ENCODE data around the gene TEAD4. TPM values are rescaled to one million over a fixed set of nuclear protein-coding genes. Genes with fewer than 3 reads are reported as not detected.
A peak's percentile ranks its signal among the peaks of the same experiment; 100 is the strongest.

Gene TEAD4
- total RNA-seq, 2 experiments from 2014 or later: not detected

DNA sequence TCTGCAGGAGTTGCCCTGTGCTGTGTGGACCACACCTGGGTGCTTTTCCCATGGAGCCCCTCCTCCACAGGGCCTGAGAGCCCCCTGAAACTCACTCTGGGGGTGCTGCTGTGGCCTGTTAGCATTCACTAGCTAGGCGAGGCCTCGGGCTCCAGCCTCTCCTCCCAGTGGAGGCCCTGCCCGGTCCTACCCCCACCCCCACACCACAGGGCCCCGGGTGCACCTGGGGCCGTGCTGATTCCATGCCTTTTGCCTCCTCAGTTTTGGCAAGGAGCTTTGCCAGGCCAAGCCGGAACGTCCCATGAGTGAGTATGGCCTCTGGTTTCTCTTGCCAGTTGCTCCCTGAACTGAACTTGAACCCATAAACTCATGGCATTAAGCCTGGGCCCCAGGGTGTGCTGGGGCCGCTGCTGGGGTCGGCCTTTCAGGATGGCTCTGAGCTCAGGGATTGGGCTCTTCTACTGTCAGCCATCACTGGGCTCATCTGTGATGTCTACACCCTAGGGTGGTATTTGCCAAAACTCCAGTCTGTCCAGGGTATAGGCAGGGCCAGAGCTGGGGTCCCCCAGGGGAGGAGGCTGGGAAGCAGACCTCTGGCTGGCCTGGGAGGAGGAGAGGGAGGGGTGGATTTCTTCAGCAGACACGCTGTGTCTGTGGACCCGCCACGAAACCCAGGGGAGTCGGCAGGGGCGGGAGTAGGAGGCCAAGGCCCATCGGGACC is 59.2 kb downstream of the TEAD4 start:
- POLR2A ChIA-PET: no interaction called here
- H3K4me3 Mint-ChIP-seq: no peak overlapping the region
- ATAC-seq (ENCODE audit: low read depth) (no peak), DNase-seq (no peak)
- H3K27me3 Mint-ChIP-seq: no peaks in the 10 kb centered on the region
- no peaks in the 10 kb centered on the region for H3K4me1 Mint-ChIP-seq
- H3K27ac Mint-ChIP-seq: no peak overlapping the region
- no peaks in the 10 kb centered on the region for H3K9me3 Mint-ChIP-seq
- no peaks in the 10 kb centered on the region for H3K36me3 Mint-ChIP-seq

GRCh38 chr12:3019005-3019680 is 59.9 kb downstream of the TEAD4 start:
- no peaks in the 10 kb centered on the region for H3K4me1 Mint-ChIP-seq
- no peaks in the 10 kb centered on the region for H3K27me3 Mint-ChIP-seq
- no peak overlapping the region for H3K4me3 Mint-ChIP-seq
- no peak overlapping the region for H3K27ac Mint-ChIP-seq
- H3K36me3 Mint-ChIP-seq: no peaks in the 10 kb centered on the region
- no peaks in the 10 kb centered on the region for H3K9me3 Mint-ChIP-seq
- DNase-seq: no peak
- POLR2A ChIA-PET: no interaction called here
- no peak for ATAC-seq (ENCODE audit: low read depth)

GRCh38 chr12:3020399-3020798 is 61.2 kb downstream of the TEAD4 start:
- peaks cover 2% of the 10 kb centered on the region for H3K27me3 Mint-ChIP-seq
- ATAC-seq (ENCODE audit: low read depth) (no peak), DNase-seq (no peak)
- POLR2A ChIA-PET: no interaction called here
- H3K4me3 Mint-ChIP-seq: no peak overlapping the region
- H3K9me3 Mint-ChIP-seq: no peaks in the 10 kb centered on the region
- H3K4me1 Mint-ChIP-seq: no peaks in the 10 kb centered on the region
- H3K27ac Mint-ChIP-seq: no peak overlapping the region
- H3K36me3 Mint-ChIP-seq: no peaks in the 10 kb centered on the region

GRCh38 chr12:3020850-3021435 is 61.7 kb downstream of the TEAD4 start:
- DNase-seq (no peak), ATAC-seq (ENCODE audit: low read depth) (no peak)
- POLR2A ChIA-PET: no interaction called here
- Mint-ChIP-seq H3K27ac (no peak overlapping the region), H3K4me3 (no peak overlapping the region), H3K9me3 (no peaks in the 10 kb centered on the region), H3K27me3 (peaks cover 2% of the 10 kb centered on the region), H3K4me1 (no peaks in the 10 kb centered on the region), H3K36me3 (no peaks in the 10 kb centered on the region)

GRCh38 chr12:3022411-3022810 is 63.2 kb downstream of the TEAD4 start:
- ATAC-seq (ENCODE audit: low read depth) (no peak), DNase-seq (no peak)
- Mint-ChIP-seq H3K36me3 (no peaks in the 10 kb centered on the region), H3K27ac (no peak overlapping the region), H3K4me1 (no peaks in the 10 kb centered on the region), H3K4me3 (no peak overlapping the region), H3K27me3 (peaks cover 6% of the 10 kb centered on the region), H3K9me3 (no peaks in the 10 kb centered on the region)
- POLR2A ChIA-PET: no interaction called here

DNA sequence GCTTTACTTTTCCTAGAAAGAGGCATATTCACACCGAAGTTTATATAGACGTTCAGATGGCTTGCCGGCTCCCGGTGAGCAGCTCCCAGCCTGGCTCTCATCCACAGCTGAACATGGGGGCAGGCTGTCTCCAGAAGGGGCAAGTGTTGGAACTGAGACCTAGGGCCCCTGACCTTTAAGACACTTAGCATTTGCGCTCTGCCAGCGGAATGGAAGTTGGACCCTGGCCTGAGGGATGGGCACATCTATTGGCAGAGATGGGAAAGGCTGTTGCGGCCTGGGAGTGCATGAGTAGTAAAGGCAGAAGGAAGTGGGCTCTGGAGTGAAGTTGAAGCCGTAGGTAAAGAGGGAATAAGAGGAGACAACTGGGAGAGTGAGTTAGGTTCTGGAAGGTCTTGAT is 63.8 kb downstream of the TEAD4 start:
- POLR2A ChIA-PET: no interaction called here
- Mint-ChIP-seq H3K27ac (no peak overlapping the region), H3K4me1 (no peaks in the 10 kb centered on the region), H3K36me3 (no peaks in the 10 kb centered on the region), H3K27me3 (peaks cover 6% of the 10 kb centered on the region), H3K9me3 (no peaks in the 10 kb centered on the region), H3K4me3 (no peak overlapping the region)
- ATAC-seq (ENCODE audit: low read depth) (no peak), DNase-seq (no peak)

DNA sequence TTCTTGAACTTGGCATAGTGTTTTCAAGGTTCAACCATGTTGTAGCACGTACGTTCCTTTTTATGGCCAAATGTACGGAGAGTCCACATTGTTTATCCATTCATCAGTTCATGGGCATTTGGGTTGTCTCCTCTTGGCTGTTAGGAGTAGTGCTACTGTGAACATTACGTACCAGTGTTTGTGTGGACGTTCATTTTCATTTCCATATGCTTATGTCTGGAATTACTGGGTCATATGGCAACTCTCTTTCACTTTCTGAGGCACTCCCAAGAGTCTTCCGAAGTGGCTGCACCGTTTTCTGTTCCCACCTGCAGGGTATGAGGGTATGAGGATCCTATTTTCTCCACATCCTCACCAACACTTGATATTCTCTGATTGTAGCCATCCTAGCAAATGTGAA is 68.9 kb downstream of the TEAD4 start:
- Mint-ChIP-seq H3K4me3 (no peak overlapping the region), H3K27ac (no peak overlapping the region), H3K27me3 (peaks cover 6% of the 10 kb centered on the region), H3K4me1 (no peaks in the 10 kb centered on the region), H3K9me3 (no peaks in the 10 kb centered on the region), H3K36me3 (no peaks in the 10 kb centered on the region)
- no peak for ATAC-seq (ENCODE audit: low read depth)
- DNase-seq: no peak
- POLR2A ChIA-PET: no interaction called here

GRCh38 chr12:3030821-3031429 is 71.7 kb downstream of the TEAD4 start:
- no peaks in the 10 kb centered on the region for H3K4me1 Mint-ChIP-seq

GRCh38 chr12:3032161-3032560 is 73.0 kb downstream of the TEAD4 start:
- DNase-seq (no peak), ATAC-seq (ENCODE audit: low read depth) (no peak)
- POLR2A ChIA-PET: no interaction called here
- no peak overlapping the region for H3K4me3 Mint-ChIP-seq
- no peaks in the 10 kb centered on the region for H3K9me3 Mint-ChIP-seq
- H3K4me1 Mint-ChIP-seq: no peaks in the 10 kb centered on the region
- no peak overlapping the region for H3K27ac Mint-ChIP-seq
- H3K36me3 Mint-ChIP-seq: no peaks in the 10 kb centered on the region
- H3K27me3 Mint-ChIP-seq: peaks cover 5% of the 10 kb centered on the region

More at GRCh38 chr12:3030821-3031429, 71.7 kb downstream of the TEAD4 start:
- POLR2A ChIA-PET: no interaction called here
- DNase-seq (no peak), ATAC-seq (ENCODE audit: low read depth) (no peak)
- H3K9me3 Mint-ChIP-seq: no peaks in the 10 kb centered on the region
- no peak overlapping the region for H3K4me3 Mint-ChIP-seq
- H3K27me3 Mint-ChIP-seq: peaks cover 7% of the 10 kb centered on the region
- H3K27ac Mint-ChIP-seq: no peak overlapping the region
- no peaks in the 10 kb centered on the region for H3K36me3 Mint-ChIP-seq

GRCh38 chr12:3032770-3033538 is 73.8 kb downstream of the TEAD4 start:
- no peak overlapping the region for H3K27ac Mint-ChIP-seq
- no peaks in the 10 kb centered on the region for H3K36me3 Mint-ChIP-seq
- H3K9me3 Mint-ChIP-seq: no peaks in the 10 kb centered on the region
- POLR2A ChIA-PET: no interaction called here
- no peaks in the 10 kb centered on the region for H3K4me1 Mint-ChIP-seq
- peaks cover 3% of the 10 kb centered on the region for H3K27me3 Mint-ChIP-seq
- no peak overlapping the region for H3K4me3 Mint-ChIP-seq
- DNase-seq: no peak
- no peak for ATAC-seq (ENCODE audit: low read depth)

DNA sequence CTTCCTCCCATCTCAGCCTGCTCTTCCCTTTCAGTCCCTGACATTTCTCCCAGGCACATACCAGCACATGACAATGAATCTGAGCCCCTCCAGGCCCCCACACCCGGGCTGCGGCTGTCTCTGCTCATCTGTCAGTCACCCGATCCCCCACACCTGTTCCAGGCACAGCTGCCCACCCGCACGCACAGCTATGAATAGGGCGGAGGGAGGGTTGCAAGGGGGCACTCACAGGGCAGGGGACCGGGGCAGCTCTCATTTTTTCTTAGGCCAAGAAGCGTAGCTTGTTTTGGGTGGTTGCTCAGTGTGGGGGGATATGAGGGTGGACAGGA is 74.3 kb downstream of the TEAD4 start:
- peaks cover 3% of the 10 kb centered on the region for H3K27me3 Mint-ChIP-seq
- POLR2A ChIA-PET: no interaction called here
- no peaks in the 10 kb centered on the region for H3K4me1 Mint-ChIP-seq
- H3K36me3 Mint-ChIP-seq: no peaks in the 10 kb centered on the region
- ATAC-seq (ENCODE audit: low read depth): no peak
- no peak overlapping the region for H3K27ac Mint-ChIP-seq
- no peaks in the 10 kb centered on the region for H3K9me3 Mint-ChIP-seq
- no peak overlapping the region for H3K4me3 Mint-ChIP-seq
- no peak for DNase-seq

- Mint-ChIP-seq H3K4me1 (no peaks in the 10 kb centered on the region), H3K9me3 (no peaks in the 10 kb centered on the region), H3K36me3 (no peaks in the 10 kb centered on the region), H3K4me3 (no peak overlapping the region), H3K27me3 (peaks cover 3% of the 10 kb centered on the region), H3K27ac (no peak overlapping the region)
- ATAC-seq (ENCODE audit: low read depth): peak; percentile 74
- peak; percentile 49 for DNase-seq
- POLR2A ChIA-PET: no interaction called here
These were observed 75.0 kb downstream of the TEAD4 start for GRCh38 chr12:3034067-3034750.

- Mint-ChIP-seq H3K27ac (no peak overlapping the region), H3K4me3 (no peak overlapping the region), H3K4me1 (no peaks in the 10 kb centered on the region), H3K9me3 (no peaks in the 10 kb centered on the region), H3K36me3 (no peaks in the 10 kb centered on the region), H3K27me3 (peaks cover 3% of the 10 kb centered on the region)
- POLR2A ChIA-PET: no interaction called here
- ATAC-seq (ENCODE audit: low read depth): no peak
- no peak for DNase-seq
These were observed 76.0 kb downstream of the TEAD4 start for GRCh38 chr12:3035171-3035570.

All from activated naive CD8-positive, alpha-beta T cell treated with anti-CD3 and anti-CD28 coated beads, Interleukin-2, amount 10 ng/mL, durations not matched to agents 7 days and 5 days (primary cell).